Tibial artery (tissue), 4 donors: ENCODE measurements around the gene GPBAR1.

ENCODE experiments used
- DNase-seq, 2 donors: peaks; one replicate each; pipeline ENCODE4 v3.0.0-alpha.2; 2019
- H3K27ac ChIP-seq, 2 donors: fragments of 200-600 bp; sonication (generic) in 1 of 2; 1 replicate in 1 of 2; 2 replicates in 1 of 2; pipeline ENCODE4 v1.5.1; 2018 to 2019; ENCODE audit warnings: mild to moderate bottlenecking in 1 of 2
- H3K27me3 ChIP-seq, 2 donors: fragments of 200-600 bp; sonication (generic) in 1 of 2; one replicate each; pipeline versions ENCODE4 v1.5.1 to v1.6.0; 2016 to 2019
- H3K36me3 ChIP-seq, 3 donors: fragments of 200-600 bp; sonication (generic) in 2 of 3; one replicate each; pipeline ENCODE4 v1.5.1; 2016 to 2019; ENCODE audit warnings: mild to moderate bottlenecking in 2 of 3
- H3K4me1 ChIP-seq, 4 donors: fragments of 200-600 bp; sonication (generic) in 2 of 4; 1 replicate in 3 of 4; 2 replicates in 1 of 4; pipeline ENCODE4 v1.5.1; 2016 to 2019
- H3K4me3 ChIP-seq, 2 donors: fragments of 200-600 bp; sonication (generic) in 1 of 2; 1 replicate in 1 of 2; 2 replicates in 1 of 2; pipeline ENCODE4 v1.5.1; 2018 to 2019; ENCODE audit warnings: mild to moderate bottlenecking in 2 of 2
- H3K9me3 ChIP-seq, 3 donors: fragments of 200-600 bp; sonication (generic) in 1 of 3; one replicate each; pipeline ENCODE4 v1.5.1; 2016 to 2019
- intact Hi-C: fragments of 100-400 bp; cut with DNase I; formaldehyde crosslinking; loops from one replicate; pipeline ENCODE4 v1.15.0; 2023; ENCODE audit warnings: low total_unique reads
- TF ChIP-seq, protein P1 (sequence below), 2 experiments: fragments of 200-600 bp in 1 of 2; fragments of 450-650 bp in 1 of 2; IDR thresholded peaks; one replicate each; pipeline ENCODE4 v1.5.1; 2017 to 2019; ENCODE audit warnings: antibody characterized with exemption in 2 of 2, mild to moderate bottlenecking in 1 of 2, moderate library complexity in 1 of 2

Gene GPBAR1

DNA sequence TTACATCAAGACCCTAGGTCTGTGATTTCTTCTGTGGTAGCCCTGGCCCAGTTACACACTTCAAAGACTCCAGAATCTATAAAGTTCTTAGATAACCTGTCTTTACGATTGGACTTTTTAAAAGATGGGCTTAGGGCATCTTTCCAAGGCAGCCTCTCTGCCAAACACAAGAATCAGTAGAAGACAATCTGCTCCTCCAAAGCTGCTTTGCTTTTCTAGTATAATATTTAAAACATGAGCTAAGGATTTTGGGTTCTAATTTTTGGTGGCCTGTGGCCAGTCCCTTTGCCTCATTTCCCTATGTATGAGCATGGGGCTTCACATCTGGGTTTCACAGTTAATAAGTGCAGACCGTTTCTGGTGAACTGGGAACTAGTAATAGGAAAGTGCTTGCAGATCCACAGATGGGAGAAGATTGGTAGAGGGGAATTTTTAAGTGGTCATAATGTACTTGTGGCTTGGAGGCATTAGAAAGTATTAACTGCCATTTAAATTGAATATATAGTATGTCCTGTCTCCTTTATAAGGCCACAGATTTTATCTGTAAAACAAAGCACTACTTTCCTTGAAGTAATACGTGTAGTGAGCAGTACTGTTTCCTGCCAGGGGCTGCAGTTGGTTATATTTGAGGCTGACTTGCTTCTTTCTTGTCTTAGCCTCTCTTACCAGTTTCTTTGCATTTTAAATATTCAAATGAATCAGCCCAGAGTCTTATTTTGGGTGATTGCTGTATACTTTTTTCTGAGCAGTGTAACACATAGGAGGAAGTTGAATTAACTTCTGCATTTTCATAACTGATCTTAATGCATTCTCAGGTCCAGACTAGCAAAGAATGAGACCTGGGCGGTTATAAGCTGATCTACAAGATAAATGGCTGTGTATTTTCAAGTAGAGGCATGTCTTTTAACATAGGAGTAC lies 42.3 kb upstream of the GPBAR1 start:
- no peaks in the 10 kb centered on the region for H3K9me3 ChIP-seq
- TF ChIP-seq, protein P1, sequence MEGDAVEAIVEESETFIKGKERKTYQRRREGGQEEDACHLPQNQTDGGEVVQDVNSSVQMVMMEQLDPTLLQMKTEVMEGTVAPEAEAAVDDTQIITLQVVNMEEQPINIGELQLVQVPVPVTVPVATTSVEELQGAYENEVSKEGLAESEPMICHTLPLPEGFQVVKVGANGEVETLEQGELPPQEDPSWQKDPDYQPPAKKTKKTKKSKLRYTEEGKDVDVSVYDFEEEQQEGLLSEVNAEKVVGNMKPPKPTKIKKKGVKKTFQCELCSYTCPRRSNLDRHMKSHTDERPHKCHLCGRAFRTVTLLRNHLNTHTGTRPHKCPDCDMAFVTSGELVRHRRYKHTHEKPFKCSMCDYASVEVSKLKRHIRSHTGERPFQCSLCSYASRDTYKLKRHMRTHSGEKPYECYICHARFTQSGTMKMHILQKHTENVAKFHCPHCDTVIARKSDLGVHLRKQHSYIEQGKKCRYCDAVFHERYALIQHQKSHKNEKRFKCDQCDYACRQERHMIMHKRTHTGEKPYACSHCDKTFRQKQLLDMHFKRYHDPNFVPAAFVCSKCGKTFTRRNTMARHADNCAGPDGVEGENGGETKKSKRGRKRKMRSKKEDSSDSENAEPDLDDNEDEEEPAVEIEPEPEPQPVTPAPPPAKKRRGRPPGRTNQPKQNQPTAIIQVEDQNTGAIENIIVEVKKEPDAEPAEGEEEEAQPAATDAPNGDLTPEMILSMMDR (IDR thresholded peaks at IDR 0.05) = no peak
- peak overlapping the region; percentile 94 to 99 for H3K27ac ChIP-seq
- intact Hi-C loops = loop anchor here (10.0 kb wide), 1 partner anchor 46 kb away; the partner anchor contains the start of gene GPBAR1
- H3K27me3 ChIP-seq = no peaks in the 10 kb centered on the region
- peaks cover 0 to 62% (median 47%) of the 10 kb centered on the region in 4 donors for H3K4me1 ChIP-seq
- DNase-seq = no peak
- H3K4me3 ChIP-seq = peak overlapping the region; percentile 98 to 99
- H3K36me3 ChIP-seq = no peaks in the 10 kb centered on the region

DNA sequence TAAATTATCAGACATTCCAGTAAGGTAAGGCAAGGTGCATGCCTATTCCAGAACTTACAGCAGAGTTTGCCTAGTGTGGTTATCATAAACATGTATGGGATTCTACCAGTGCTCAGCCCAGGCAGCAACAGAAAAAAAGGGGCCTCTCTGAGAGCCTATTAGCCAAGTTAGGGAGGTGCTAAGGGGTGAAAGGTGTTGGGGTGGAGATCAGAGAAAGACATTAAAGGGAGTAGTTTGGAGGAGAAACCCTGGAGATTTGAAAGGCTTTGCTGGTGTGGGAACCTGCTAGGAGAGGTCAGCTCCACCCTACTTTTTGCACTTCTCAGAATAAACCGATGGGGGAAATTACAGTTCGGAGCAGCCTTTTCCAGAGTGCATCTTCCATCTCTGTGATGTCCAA lies 40.9 kb upstream of the GPBAR1 start:
- Histone ChIP-seq H3K27me3 (no peaks in the 10 kb centered on the region), H3K9me3 (no peaks in the 10 kb centered on the region), H3K4me1 (peaks cover 0 to 73% (median 51%) of the 10 kb centered on the region in 4 donors), H3K27ac (peak overlapping the region in 1 of 2 donors; percentile 99), H3K4me3 (peak overlapping the region in 1 of 2 donors; percentile 3), H3K36me3 (peaks cover 0 to 7% (median 6%) of the 10 kb centered on the region in 3 donors)
- DNase-seq = no peak
- intact Hi-C loops = loop anchor here (10.0 kb wide), 1 partner anchor 45 kb away; the partner anchor contains the start of gene GPBAR1
- TF ChIP-seq, protein P1 (IDR thresholded peaks at IDR 0.05) = no peak

DNA sequence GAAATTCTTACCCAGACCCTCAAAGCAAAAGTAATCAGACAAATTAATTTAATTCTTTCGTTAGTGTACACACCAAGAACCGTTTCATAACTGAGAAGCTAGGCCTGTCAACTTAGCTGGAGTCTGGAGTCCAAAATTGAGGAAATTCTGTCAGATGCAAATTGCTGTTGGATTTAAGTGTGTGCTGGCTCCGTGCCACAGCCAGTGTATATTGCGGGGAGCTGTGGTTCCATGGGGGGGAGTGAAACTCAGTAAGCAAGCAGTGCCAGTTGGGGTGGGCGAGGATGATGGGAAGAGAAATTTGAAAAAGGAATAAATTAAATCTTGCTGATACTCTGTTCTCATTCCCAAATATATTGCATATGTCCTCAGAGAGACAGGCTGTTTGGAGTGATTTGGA lies 39.8 kb upstream of the GPBAR1 start:
- TF ChIP-seq, protein P1 (IDR thresholded peaks at IDR 0.05) = no peak
- Histone ChIP-seq H3K4me1 (peaks cover 0 to 81% (median 50%) of the 10 kb centered on the region in 4 donors), H3K9me3 (no peaks in the 10 kb centered on the region), H3K4me3 (no peak overlapping the region), H3K27me3 (no peaks in the 10 kb centered on the region), H3K36me3 (peaks cover 3 to 15% (median 15%) of the 10 kb centered on the region in 3 donors), H3K27ac (no peak overlapping the region)
- DNase-seq = peak in 1 of 2 donors; percentile 23
- intact Hi-C loops = no loop called here

DNA sequence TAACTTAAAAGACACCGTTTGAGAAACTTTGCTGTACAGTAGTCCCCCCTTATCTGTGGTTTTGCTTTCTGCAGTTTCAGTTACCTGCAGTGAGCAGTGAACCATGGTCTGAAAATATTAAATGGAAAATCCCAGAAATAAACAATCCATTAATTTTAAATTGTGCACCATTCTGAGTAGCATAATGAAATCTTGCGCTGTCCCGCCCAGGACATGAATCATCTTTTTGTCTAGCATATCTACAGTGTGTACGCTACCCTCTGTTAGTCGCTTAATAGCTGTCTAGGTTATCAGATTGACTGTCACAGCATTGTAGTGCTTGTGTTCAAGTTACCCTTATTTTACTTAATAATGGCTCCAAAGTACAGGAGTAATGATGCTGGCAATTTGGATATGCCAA lies 37.8 kb upstream of the GPBAR1 start:
- H3K4me1 ChIP-seq = peaks cover 0 to 85% (median 44%) of the 10 kb centered on the region in 4 donors

DNA sequence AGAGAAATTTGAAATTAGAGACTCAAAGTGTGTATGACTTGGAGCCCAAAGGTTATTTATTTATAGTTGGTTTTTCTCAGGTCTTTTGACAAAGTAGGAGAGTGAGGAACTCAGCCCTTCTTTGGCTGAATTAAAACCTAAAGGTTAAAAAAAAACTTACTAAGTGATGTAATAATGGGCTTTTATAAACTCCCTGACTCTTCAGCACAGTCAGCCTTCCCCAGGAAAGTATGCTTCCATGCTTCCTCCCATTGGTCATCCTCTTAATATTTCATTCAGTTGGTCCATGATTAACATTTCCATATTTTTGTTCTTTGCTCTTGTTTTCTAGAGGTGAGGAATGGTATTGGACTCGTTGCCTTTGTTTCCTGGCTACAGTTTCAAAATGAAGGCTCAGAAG lies 36.6 kb upstream of the GPBAR1 start:
- H3K27ac ChIP-seq = no peak overlapping the region
- peaks cover 0 to 85% (median 41%) of the 10 kb centered on the region in 4 donors for H3K4me1 ChIP-seq
- intact Hi-C loops = no loop called here
- no peak for DNase-seq
- H3K9me3 ChIP-seq = no peaks in the 10 kb centered on the region
- TF ChIP-seq, protein P1 (IDR thresholded peaks at IDR 0.05) = no peak
- H3K4me3 ChIP-seq = no peak overlapping the region
- peaks cover 11 to 44% (median 43%) of the 10 kb centered on the region in 3 donors for H3K36me3 ChIP-seq
- H3K27me3 ChIP-seq = no peaks in the 10 kb centered on the region

More for the DNA sequence above, 37.8 kb upstream of the GPBAR1 start:
- no peaks in the 10 kb centered on the region for H3K9me3 ChIP-seq
- H3K4me3 ChIP-seq = no peak overlapping the region
- no peak for DNase-seq
- TF ChIP-seq, protein P1 (IDR thresholded peaks at IDR 0.05) = no peak
- H3K27me3 ChIP-seq = no peaks in the 10 kb centered on the region
- H3K36me3 ChIP-seq = peaks cover 11 to 36% (median 31%) of the 10 kb centered on the region in 3 donors
- intact Hi-C loops = no loop called here
- H3K27ac ChIP-seq = no peak overlapping the region
